Coronary artery (tissue), 2 donors: ENCODE data around the gene CHAF1A.

Experiments used
- DNase-seq: peaks from one replicate; pipeline ENCODE4 v3.0.0-alpha.2; 2017; ENCODE audit warnings: low spot score
- H3K27ac ChIP-seq, 2 donors: fragments of 200-600 bp; sonication (generic); one replicate each; pipeline ENCODE4 v1.5.1; 2016 to 2019
- H3K4me3 ChIP-seq: fragments of 200-600 bp; sonication (generic); 2 replicates; pipeline ENCODE4 v1.5.1; 2016; ENCODE audit warnings: mild to moderate bottlenecking, moderate library complexity
- TF ChIP-seq, protein P1 (sequence below): fragments of 200-600 bp; sonication (generic); IDR thresholded peaks from one replicate; pipeline ENCODE4 v1.5.1; 2019; ENCODE audit warnings: antibody characterized with exemption

The CHAF1A gene

DNA sequence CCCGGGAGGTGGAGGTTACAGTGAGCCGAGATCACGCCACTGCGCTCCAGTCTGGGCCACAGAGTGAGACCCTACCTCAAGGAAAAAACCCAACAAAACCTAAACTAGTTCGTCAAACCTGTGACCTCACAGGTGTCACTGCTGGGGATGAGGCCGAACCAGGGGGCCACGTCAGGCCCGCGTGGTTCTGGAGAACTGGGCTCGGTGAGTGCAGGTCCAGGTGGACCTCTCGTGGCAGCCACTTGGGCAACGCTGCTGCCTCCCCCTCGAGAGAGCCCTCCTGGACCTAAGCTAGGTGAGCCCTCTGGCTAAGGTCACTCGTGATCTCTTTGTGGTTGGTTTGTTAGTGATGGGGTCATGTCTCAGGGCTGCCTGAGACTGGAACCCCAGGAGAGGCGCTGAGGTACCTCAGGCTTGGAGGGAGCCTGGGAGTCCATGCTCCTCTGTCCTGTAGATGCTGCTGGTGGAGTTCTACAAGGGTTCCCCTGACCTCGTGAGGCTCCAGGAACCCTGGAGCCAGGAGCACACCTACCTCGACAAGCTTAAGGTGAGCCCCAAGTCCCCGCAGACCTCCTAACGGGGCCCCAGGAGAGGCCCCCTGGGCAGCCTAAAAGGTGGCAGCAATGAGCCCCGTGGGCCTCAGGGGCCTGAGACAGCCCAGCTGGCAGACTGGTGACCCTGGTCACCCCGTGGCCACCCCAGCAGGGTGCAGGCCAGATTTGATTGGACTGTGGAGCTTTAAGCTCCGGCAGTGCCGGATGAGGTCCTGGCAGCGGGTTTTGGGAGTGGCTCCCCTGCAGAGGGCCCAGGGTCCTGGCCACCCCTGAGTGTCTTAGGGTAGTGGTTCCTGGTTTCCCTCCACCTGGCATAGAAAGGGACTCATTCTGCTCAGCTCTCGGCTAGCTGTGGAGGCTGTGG is 43.5 kb upstream of the CHAF1A start:
- TF ChIP-seq, protein P1, sequence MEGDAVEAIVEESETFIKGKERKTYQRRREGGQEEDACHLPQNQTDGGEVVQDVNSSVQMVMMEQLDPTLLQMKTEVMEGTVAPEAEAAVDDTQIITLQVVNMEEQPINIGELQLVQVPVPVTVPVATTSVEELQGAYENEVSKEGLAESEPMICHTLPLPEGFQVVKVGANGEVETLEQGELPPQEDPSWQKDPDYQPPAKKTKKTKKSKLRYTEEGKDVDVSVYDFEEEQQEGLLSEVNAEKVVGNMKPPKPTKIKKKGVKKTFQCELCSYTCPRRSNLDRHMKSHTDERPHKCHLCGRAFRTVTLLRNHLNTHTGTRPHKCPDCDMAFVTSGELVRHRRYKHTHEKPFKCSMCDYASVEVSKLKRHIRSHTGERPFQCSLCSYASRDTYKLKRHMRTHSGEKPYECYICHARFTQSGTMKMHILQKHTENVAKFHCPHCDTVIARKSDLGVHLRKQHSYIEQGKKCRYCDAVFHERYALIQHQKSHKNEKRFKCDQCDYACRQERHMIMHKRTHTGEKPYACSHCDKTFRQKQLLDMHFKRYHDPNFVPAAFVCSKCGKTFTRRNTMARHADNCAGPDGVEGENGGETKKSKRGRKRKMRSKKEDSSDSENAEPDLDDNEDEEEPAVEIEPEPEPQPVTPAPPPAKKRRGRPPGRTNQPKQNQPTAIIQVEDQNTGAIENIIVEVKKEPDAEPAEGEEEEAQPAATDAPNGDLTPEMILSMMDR, result no peak
- no peak for DNase-seq
- H3K4me3 ChIP-seq, result no peak overlapping the region
- no peak overlapping the region for H3K27ac ChIP-seq

- TF ChIP-seq, protein P1, result no peak
- H3K4me3 ChIP-seq, result no peak overlapping the region
- H3K27ac ChIP-seq, result no peak overlapping the region
- no peak for DNase-seq
Observed at GRCh38 chr19:4359627-4360000, 42.8 kb upstream of the CHAF1A start.

DNA sequence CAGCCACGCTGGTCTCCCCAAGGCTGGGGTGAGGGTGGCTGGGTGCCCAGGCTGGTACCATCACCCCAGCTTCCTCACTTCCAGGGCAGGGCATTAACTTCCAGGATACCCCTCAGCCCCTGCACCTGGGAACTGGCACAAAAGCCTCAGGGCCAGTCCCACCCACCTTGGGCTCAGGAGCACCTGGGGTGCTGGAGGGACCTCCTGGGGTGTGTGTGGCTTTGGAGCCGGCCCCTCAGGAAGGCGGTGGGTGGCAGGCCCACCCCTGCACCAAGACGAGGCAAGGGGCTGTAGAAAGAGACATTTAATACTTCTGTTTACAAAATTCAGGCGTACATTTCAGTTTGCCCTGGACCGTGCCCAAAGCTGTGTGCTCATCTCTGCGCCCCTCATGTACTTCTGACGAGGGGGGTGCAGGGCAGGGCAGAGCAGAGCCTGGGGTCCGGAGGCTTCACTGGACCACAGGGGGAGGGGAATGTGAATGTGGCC is 42.3 kb upstream of the CHAF1A start:
- TF ChIP-seq, protein P1, result no peak
- H3K27ac ChIP-seq, result no peak overlapping the region

GRCh38 chr19:4360641-4361151 is 41.7 kb upstream of the CHAF1A start:
- TF ChIP-seq, protein P1, result no peak
- no peak for DNase-seq
- Histone ChIP-seq H3K4me3 (no peak overlapping the region), H3K27ac (no peak overlapping the region)

More for the DNA sequence above, 42.3 kb upstream of the CHAF1A start:
- DNase-seq, result no peak
- no peak overlapping the region for H3K4me3 ChIP-seq

- TF ChIP-seq, protein P1, result no peak
- no peak for DNase-seq
- no peak overlapping the region for H3K4me3 ChIP-seq
- no peak overlapping the region for H3K27ac ChIP-seq
Observed at GRCh38 chr19:4361152-4362046, 41.0 kb upstream of the CHAF1A start.

DNA sequence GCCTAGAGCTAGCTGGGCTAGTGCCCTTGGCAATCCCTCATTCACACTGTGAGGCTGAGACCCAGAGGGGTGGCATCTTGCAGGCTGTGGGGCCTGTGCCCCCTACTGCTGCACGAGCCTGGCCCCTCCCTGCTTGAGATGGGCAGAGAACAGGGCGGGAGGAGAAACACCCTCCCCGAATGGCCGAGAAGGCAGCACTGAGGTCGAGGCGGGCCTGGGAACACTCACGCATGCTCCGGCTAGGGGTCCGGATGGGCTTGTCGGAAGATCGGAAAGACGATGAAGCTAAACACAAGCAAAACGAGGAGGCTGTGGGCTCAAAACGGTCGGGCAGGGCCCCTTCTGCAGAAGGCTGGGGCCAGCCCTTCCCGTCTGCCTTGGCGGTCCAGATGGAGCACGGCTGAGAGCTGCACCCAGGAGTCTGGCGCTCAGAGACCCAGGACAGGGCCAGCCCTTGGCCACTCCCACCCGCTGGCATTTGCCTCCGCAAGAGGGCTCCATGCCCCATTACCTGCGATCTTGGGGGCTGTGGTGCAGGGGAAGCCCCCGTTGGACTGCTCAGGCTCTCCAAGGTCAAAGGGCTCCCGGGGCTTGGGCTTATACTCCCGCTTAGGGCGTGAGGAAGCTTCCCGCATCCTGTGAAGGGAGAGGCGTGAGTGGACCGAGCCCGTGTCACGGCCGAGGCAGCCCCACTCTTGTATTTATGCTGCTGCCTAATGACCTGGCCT is 40.2 kb upstream of the CHAF1A start:
- TF ChIP-seq, protein P1, result no peak
- no peak overlapping the region for H3K4me3 ChIP-seq
- no peak for DNase-seq
- no peak overlapping the region for H3K27ac ChIP-seq
